ENCODE results near the gene REG3A.

The REG3A gene

GRCh38 chr2:79116997-79117928 is 42.3 kb downstream of the REG3A start:
- no peak for DNase-seq

GRCh38 chr2:79114797-79115494 is 44.6 kb downstream of the REG3A start:
- no peak for DNase-seq

GRCh38 chr2:79112269-79112668 is 47.3 kb downstream of the REG3A start:
- DNase-seq = no peak

All from effector CD4-positive, alpha-beta T cell (primary cell).